NCI-H524 treated with DMSO at 0.1 percent for 48 hours (cell line): ENCODE data around the gene CCDC78.
"Not testable (repeated sequence)": the region's sequence is repeated elsewhere in the genome, so short reads cannot be mapped to it uniquely, and the experiment has no call there.

Experiments used
- DNase-seq: peaks from one replicate; lab custom pipeline; 2025; lab: John Stamatoyannopoulos, UW

The CCDC78 gene

DNA sequence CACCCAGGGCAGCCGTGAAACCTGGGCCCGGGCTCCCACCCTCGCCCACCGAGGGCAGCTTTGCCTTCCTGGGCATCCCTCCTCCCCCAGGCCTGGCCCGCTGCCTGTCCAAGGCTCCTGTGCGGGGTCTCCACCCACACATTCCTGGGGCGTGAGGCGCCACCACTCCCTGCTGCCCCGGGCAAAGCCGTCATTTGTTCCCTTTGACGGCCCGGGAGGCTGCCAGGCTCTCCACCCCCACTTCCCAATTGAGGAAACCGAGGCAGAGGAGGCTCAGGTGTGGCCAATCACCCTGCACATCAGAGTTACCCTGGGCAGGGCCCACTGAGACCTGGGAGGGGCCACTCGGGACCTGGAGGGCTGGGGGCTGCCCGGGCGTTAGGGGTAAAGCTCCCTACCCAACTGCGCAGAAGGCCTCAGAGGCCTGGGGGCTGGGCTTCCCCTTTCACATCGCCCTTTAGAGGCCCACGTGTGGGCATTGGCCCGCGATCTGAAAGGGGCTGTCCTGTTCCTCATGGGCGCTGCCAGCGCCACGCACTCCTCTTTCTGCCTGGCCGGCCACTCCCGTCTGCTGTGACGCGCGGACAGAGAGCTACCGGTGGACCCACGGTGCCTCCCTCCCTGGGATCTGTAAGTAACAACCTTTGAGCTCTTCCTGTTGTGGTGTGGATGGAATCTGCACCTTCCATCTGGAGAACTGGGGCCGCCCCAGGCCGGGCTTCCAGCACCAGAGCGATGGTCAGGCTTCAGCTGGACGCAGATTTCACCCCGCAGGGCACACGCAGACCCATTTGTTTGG is 34.5 kb upstream of the CCDC78 start, which contains the start of gene MSLN:
Gene MSLN, plus strand, starts transcription at position 190 of the 799 bp plus-strand sequence. CDS start 1,947 bp downstream, outside the sequence.
- DNase-seq: no peak

DNA sequence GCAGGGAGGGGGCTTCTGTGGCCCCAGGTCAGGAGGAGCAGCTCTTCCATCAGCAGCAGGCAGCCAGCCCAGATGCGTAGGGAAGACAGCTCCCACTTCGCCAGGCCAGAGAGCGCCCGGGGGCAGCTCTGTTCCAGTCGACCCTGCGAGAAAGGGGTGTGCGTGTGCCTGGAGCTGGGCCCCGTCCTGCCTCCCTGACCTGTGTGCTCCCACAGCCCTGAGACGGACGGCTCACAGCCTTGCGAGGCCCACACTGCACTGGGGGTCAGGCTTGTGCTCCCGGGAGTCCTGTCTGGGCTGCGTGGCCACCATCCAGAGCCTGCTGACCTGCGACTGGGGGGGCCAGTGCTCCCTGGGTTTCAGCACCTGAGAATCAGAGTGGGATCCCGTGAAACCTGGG is 33.8 kb upstream of the CCDC78 start:
- no peak for DNase-seq

DNA sequence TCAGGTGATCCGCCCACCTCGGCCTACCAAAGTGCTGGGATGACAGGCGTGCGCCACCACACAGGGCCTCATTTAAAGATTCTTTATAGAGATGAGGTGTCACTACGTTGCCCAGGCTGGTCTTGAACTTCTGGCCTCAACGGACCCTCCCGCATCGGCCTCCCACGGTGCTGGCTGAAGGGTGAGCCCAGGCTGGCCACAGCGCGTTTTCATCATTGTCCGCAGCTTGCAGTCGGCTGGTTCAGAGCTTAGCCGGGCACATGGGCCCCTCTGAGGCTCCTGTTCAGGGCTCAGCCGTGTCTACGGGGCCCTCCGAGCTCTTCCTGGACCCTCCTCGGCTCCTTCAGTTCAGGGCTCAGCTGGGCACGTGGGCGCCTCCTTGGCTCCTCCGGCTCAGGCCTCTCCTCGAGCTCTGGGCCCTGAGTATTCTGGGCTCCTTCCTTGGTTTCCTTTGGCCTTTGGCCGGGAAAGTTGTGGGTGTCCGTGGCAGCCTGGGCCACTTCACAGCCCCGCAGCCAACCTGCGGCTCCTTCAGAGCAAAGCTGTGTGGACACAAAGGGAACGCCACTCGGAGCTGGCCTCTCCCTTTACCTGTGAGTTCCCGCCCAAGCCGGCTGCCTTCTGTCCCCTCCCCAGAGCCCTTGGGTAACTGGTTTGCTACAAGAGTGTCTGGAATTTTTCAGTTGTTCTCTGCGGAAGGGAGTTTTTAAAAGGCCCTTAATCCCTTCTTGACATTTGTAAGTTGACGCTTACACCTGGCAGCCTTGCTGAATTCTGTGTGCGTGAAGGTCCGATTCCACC is 33.1 kb upstream of the CCDC78 start:
- DNase-seq: no peak

DNA sequence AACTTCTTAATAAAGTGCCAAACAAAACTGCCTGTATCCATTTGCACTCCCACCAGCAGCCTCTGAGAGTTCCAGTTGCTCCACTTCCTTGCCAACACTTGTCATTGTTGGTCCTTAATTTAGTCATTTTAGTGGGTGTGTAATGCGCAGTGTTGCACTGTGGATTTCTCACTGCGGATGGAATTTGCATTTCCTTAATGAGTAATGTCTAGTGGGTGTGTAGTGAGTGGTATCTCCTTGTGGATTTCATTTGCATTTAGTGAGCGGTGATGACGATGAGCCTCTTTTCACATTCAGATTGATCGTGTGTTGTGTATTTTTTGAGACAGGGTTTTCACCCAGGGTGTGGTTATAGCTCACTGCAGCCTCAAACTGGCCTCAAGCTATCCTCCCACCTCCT is 30.2 kb upstream of the CCDC78 start:
- no peak for DNase-seq

DNA sequence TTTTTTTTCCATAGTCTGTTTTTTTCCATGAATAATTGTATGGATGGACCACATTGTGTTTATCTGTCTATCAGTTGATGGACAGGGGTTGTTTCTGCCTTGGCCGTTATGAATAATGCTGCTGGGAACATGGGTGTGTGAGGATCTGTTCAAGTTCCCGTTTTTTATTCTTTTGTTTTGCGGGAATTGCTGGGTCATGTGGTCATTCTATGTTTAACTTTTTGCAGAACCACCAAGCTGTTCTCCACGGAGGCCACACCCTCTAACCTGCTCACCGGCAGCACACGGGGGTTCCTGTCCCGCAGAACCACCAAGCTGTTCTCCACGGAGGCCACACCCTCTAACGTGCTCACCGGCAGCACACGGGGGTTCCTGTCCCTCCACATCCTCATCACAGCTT is 28.4 kb upstream of the CCDC78 start:
- no peak for DNase-seq

DNA sequence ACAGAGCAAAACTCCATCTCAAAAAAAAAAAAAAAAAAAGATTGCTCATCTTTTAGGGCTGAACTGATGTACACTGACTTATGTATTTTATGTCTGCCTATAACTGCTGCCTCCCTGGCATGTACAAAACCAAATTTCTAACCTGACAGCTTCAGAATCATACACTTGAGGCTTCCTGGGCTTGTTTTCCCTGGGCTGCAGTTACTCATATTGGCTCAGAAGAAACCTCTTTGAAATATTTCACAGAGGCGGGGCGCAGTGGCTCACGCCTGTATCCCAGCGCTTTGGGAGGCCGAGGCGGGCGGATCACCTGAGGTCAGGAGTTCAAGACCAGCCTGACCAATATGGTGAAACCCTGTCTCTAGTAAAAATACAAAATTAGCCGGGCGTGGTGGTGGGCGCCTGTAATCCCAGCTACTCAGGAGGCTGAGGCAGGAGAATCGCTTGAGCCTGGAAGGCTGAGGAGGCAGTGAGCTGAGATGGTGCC is 27.9 kb upstream of the CCDC78 start:
- not testable (repeated sequence) for DNase-seq

DNA sequence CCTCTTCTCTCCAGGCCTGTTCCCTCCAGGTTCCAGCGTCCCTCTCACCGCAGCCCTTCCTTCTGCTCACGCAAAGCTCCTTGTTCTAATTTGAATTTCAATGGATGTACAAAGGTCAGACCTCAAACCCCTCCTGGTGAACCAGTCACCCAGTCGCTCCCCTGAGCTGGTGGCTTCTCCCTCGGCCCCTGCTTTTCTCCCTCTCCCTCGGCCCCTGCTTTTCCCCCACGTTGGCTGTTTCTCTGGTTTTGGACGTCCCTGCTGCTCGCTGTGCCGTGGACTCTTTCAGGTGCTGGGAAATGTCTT is 25.7 kb upstream of the CCDC78 start:
- no peak for DNase-seq

DNA sequence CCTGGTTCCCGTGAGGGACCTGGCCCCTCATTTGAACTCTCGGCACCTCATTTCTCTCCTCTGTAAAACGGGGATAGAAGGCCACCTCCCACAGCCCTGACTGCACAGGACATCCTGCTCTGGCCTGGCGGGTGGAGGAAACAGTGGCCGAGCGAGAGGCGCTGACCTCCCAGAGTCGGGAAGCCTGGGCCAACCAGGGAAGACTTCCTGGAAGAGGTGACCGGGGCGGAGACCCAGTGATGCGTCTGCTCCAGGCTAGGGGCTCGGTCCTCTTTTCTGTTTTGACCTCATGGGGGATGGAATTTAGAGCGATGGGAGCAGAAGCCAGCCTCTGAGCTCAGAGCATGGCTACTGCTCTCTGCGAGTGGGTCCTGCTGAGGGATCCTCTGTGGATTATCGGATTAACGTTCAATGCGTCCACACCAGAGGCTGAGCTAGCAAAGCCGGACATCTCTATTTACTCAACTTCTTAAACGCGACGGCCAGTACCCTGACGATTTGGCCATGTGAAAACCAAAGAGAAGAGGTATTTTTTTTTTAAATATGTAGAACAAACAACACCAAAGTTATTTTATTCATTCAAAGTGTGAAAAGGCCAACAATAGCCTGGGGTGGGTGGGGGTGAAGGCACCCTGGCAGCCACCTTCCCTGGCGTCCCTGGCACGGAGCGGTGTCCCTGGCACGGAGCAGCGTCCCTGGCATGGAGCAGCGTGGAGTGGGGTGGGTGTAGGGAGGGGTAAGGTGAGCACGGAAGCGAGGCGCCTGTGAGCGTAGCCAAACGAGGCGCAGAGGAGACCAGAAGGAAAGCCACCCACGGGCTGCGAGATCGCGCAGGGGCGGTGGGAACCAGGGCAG is 25.1 kb upstream of the CCDC78 start:
- no peak for DNase-seq

DNA sequence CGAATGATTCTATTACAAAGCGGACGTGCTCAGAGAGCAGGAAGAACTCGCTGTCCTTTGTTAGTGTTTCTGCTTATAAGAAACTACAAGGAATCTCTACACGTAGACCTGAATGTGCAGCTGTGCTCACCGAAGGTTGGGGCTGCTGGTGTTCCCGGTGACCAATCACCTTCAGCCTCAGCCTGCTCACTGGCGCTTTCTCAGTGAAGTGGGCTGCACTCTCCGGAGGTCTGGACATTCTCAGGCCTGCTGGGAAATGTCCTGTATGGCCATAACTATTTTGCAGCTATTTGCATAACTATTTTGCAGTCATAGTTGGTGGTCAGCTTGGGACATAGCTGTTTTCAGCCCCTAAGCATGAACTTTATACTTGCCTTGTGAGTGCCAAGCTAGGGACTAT is 24.2 kb upstream of the CCDC78 start:
- DNase-seq: no peak

DNA sequence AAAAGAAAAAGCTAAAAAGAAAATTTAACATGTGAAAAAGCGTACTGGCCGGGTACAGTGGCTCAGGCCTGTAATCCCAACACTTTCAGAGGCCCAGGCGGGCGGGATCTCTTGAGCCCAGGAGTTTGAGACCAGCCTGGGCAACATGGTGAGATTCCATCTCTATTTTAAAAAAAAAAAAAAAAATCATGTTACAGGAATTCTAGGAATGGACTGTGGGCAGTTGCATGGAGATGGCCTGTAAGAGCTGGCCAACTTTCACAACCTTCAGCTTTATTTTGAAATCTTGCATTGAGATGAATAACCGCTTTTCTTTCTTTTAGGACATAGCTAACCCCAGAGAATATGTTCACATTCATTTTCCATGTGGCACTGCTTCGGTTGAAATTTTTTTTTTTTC is 22.8 kb upstream of the CCDC78 start:
- DNase-seq: no peak

DNA sequence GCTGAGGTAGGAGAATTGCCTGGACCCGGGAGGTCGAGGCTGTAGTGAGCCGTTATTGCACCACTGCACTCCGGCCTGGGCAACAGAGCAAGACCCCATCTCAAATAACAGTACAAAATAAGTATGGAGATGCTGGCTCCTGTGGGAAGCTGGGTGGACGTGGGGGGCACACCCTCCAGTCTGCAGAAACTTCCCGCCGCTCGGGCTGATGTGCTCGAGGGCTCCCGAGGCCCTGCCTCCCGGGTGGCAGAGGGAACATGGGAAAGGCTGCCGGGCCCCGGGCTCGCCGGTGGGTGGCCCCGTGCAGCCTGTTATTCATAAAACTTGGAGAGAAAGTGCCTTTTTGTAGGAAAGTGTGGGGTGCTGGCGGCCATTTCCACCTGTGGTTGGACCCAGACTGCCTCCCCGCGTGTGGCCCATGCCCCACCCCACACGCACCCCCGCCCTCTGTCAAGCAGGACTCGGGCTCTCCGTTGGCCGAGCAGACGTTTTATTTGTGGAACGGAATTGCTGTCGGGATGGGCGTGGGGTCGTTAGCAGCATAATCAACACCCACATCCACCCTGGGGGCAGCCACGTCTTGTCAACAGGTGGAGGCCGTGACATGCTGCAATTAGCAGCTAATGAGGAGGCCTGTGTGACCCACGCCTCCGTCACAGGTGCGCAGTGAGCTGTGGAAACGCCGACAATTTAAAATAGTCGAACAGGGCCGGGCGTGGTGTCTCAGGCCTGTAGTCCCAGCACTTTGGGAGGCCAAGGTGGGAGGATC is 21.9 kb upstream of the CCDC78 start:
- no peak for DNase-seq

DNA sequence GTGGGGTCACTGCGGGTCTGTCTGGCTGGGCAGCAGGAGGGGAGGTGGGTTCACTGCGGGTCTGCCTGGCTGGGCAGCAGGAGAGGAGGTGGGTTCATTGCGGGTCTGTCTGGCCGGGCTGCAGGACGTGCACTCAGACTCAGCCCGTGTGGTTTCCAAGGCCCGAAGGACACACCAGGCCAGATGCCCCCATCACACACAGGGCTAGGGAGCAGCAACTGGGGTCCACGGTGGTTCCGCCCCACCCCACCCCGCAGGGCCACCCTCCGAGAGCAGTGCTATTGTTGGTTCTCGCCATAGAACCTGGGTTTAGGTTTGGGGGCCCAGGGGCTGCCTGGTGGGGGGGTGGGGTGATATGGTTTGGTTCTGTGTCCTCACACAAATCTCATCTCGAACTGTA is 20.4 kb upstream of the CCDC78 start:
- DNase-seq: no peak

DNA sequence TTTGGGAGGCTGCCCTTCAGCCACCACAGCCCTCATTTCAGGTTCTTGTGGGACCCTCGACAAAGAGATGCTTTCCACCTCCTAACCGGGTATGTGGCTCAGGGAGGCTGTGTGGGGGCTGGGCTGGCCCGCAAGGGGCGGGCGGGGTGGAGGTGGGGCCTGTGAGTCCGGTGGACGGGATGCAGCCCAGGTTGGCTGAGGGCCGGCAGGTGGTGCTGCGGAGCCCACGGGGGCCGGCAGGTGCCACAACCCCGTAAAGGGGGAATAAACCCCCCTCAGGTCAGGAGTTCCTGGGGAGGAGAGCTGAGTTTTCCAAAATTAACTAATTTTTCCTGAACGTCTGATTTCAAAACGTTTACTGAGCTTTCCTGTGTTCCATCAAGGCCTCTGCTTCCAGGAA is 19.5 kb upstream of the CCDC78 start:
- no peak for DNase-seq

DNA sequence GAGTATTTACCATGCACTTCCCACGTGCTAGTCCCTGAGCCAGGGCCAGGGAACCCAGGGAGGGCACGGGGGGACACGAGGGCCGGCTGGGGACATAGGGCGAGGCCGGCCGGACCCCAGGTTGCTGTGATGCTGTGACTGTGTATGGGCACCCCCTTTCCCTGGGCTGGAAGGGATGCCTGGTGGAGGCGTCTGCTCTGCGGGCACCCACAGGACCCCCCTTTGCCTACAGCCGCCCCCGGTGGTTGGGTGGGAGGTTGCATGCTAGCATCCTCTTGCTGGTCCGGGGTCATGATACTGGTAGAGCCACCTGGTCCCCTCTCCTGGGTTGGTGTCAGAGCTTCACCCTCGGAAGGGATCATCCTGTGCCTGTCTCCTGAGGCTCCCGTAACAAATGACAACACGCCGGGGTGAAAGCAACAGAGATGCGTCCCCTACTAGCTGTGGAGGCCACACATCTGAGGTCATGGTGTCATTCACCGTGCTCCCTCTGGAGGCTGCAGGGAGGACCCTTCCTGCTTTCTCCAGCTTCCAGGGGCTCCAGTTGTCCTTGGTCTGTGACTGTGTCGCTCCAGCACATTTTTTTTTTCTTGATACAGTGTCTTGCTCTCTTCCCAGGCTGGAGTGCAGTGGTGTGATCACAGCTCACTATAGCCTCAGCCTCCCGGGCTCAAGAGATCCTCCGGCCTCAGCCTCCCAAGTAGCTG is 17.7 kb upstream of the CCDC78 start:
- DNase-seq: no peak

DNA sequence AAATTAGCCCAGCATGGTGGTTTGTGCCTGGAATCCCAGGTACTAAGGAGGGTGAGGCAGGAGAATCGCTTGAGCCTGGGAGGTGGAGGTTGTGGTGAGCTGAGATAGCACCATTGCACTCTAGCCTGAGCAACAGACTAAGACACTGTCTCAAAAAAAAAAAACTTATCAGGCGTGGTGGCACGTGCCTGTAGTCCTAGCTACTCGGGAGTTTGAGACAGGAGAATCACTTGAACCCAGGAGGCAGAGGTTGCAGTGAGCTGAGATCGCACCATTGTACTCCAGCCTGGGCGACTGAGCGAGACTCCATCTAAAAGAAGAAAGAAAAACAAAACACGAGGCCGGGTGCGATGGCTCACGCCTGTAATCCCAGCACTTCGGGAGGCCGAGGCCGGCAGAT is 16.7 kb upstream of the CCDC78 start:
- not testable (repeated sequence) for DNase-seq

DNA sequence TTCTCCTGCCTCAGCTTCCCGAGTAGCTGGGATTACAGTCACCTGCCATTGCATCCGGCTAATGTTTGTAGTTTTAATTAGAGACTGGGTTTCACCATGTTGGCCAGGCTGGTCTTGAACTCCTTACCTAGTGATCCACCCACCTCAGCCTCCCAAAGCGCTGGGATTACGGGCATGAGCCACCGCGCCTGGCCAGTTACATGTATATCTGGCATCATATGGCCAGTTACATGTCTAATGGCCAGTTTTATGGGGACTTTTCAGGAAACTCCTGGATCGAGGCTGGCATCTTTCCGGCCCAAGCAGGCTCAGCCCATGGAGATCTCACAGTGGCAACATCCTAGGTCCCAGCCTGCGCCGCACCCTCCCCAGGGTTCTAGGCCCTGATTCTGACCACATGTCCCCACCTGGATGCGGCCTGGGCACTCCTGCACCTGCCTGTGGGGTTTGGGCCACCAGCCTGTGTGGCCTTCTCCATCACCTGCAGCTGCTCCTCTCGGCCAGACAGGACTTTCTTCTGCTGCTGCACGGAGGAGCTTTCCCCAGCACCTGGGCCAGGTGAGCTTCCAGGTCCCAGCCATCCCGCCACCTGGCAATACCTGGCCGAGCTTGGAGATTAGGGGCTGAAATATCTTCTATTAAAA is 15.9 kb upstream of the CCDC78 start:
- DNase-seq: no peak

DNA sequence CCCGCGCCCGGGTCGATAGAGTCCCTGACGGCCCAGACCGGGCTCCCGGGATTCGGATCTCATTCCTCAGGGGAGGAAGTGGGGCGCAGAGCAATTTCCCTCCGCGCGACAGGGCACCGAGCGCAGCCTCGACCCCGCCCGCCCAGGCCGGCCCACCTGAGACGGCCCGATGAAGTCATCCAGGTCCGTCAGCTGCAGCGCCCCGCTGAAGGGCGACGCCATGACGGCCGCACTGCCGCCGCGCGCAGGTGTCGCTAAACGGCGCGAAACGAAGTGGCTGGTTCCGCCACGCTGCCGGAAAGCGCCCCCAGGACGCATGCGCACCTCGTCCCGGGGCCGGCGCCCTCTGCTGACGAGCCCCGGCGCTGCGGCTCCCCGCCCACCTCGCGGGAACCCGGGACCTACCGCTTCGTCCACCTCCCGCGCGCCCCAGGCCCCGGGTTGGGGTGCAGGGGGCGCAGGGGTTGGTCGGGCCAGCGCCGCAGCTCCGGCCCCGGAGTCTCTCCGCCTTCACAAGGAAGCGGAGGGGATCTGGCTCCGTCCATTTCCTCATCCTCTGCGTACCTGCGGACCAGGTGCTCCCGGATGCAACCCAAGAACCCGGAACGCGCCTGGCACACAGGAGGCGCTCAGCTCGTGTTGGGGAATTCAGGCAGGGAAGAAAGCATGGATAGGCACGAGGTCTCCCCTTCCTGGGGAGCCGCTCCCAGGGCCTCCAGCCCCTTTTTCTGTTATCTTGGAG is 14.7 kb upstream of the CCDC78 start, which contains the start of gene CIAO3:
Gene CIAO3, minus strand, starts transcription at position 234 of the 742 bp plus-strand sequence. Its CDS starts 12 bp downstream, at position 222.
- peak; percentile 61 for DNase-seq

DNA sequence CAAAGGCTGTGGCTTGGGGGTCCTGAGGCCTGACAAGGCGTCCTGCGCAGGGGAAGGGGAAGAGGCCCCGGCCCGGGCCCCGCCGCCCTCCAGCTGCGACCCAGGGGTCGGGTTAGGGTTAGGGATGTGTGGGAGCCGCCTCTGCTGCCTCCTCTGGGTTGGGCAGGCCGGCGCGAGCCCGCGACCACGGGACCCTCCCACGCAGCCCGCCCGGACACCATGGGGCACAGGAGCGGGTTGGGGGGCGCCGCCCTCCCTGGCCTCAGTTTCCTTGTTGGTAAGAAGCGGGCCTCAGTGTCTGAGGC is 14.2 kb upstream of the CCDC78 start:
- DNase-seq: no peak

DNA sequence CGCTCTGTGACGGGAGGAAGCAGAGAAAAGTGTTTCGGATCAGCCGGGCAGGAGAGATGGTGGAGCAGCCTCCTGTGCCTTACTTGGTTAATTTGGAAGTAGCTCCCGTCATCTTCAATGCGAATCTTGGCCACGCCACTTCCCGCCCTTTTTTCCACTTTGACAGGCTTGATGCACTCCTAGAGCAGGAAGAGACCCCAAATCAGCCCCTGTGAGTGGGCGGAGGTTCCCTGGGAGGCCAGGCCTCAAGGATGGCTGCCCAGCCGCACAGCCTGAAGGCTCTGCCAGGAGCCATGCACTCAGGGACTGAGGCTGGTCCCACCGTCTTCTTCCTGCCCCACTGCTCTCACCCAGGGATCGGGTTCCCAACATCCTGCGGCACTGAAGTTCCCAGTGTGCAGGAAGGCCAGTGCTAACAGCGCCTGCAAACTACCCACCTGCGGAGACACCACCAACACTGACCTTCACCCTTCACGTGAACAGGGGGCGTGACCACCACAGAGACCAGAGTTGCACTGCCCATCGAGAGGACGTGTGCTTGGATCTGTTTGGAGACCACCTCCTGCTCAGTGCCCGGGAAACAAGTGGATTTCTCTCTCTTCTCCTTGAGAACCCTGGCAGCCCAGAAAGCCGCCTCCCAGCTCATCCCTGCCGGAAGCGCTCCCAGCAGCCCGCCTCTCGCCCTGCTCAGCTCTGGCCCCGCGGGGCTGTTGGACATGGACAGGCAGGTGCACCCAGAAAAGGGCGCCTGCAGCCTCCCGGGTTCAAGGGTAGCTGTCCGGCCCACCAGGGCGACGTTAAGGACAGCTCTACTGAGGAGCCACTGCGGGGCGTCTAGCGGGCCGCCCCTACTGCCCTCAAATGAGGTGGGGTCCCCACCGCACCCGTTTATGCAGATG is 13.6 kb upstream of the CCDC78 start:
- no peak for DNase-seq
